HG03571 (cell line): ENCODE data around the gene MSLN.
"Not testable (repeated sequence)": the region's sequence is repeated elsewhere in the genome, so short reads cannot be mapped to it uniquely, and the experiment has no call there.

Experiments used
- ATAC-seq: cut with Tn5 transposase; IDR thresholded peaks from one replicate; pipeline ENCODE4 v1.9.1; 2021; ENCODE audit not compliant: unreplicated experiment

The MSLN gene

DNA sequence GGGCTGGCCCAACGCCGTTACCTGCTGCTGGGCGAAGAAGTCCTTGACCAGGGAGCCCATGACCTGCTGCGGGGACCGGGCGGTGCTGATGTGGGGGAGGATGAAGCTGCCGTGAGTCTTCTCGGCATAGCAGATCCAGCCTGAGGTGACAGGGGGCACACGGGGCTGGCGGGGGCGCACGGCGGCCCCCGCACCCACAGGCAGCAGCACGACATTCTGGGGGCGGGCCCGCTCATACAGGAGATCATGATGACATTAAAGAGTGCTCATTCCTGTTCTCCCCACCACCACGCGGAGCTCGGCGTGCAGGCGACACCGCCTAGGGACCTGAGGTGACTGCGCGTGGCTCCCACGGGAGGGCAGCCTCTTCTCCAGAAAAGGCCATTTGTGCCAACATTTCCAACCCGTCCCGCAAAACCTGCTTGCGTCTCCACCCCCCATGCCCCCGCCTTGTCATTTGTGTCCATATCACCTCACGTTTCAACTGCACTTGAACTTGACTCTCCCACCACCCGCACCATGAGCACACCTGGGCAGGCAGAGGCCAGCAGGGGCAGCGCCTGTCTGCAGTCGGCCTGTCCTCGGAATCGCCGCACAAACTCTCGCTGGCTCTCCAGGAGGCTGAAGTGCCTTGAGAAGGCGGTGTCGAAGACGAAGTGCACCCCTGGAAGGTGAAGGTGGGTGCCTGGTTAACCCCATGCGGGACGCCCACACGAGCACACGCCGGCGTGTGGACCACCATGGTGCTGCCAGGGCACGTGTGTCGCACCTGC, 26.1 kb upstream of the MSLN start:
- ATAC-seq: no peak

DNA sequence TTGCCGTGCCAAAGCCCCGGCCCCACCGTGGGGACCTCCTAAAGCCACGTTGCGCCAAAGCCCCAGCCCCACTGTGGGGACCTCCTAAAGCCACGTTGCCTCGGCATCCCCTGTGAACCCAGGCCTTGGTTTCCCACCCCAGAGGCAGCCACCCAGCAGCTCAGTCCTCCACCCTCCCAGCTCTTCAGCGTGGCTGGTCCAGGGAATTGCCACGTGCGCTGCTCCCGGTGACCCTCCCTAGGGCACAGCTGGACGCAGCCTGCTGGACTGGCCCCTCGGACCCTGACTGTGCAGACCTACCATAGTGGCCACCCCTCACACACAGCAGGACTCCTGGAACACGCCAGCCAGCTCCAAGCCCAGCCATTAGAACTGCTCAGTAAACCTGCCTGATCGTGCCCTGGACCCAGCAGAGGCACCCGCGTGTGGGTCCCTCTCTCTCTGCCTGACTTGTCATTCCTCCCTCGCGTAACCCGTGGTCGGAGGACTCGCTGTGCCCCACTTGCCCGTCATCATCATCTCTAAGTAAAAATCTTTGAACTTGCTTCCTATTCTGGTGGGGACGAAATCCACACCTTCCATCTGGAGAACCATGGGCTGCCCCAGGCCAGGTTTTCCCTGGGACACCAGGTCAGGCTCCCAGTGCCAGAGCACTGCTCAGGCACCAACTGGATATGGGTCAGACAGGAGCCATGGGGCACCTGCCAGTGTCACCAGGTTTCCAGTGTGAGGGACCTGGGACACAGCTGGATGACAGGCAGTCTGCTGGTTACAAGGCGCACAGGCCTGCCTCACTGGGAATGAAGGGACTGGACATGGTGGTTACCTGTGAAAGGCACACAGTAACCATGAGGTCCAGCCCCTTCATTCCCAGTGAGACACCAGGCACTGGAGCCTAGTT, 25.3 kb upstream of the MSLN start:
- ATAC-seq: no peak

- ATAC-seq: no peak
These were observed 24.5 kb upstream of the MSLN start for GRCh38 chr16:735982-736453.

DNA sequence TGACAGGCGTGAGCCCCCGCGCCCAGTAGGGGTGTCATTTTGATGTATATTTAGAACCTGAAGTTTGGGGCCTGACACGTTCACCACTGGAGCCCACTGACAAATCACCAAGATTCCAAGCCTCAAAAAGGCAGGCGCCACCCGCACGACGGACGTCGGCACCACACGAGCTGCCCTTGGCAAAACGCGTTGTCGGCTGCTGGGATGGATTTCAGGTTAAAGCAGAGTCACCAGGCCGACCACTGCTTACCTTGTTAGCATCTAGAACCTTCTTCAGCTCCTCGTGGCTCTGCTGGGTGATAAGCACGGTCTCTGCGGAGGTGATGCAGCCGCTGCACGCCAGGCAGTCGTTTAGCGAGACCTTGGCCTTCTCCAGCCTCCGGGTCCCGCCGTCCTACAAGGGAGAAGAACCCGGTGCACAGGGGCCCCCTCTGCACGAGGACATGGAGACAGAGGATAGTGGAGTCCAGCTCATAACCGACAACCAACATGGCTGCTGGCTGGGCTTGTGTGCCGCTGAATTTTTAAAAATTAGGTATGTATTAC, 23.5 kb upstream of the MSLN start:
- no peak for ATAC-seq

GRCh38 chr16:739560-740458, 20.7 kb upstream of the MSLN start:
- ATAC-seq: no peak

DNA sequence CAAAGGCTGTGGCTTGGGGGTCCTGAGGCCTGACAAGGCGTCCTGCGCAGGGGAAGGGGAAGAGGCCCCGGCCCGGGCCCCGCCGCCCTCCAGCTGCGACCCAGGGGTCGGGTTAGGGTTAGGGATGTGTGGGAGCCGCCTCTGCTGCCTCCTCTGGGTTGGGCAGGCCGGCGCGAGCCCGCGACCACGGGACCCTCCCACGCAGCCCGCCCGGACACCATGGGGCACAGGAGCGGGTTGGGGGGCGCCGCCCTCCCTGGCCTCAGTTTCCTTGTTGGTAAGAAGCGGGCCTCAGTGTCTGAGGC, 20.1 kb upstream of the MSLN start:
- no peak for ATAC-seq

- ATAC-seq: peak; percentile 59
These were observed 19.6 kb upstream of the MSLN start, which contains the start of gene CIAO3 for GRCh38 chr16:740764-741505. Gene CIAO3 (minus strand): TSS chr16:740997. CDS start chr16:740985, 12 bp downstream.

DNA sequence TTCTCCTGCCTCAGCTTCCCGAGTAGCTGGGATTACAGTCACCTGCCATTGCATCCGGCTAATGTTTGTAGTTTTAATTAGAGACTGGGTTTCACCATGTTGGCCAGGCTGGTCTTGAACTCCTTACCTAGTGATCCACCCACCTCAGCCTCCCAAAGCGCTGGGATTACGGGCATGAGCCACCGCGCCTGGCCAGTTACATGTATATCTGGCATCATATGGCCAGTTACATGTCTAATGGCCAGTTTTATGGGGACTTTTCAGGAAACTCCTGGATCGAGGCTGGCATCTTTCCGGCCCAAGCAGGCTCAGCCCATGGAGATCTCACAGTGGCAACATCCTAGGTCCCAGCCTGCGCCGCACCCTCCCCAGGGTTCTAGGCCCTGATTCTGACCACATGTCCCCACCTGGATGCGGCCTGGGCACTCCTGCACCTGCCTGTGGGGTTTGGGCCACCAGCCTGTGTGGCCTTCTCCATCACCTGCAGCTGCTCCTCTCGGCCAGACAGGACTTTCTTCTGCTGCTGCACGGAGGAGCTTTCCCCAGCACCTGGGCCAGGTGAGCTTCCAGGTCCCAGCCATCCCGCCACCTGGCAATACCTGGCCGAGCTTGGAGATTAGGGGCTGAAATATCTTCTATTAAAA, 18.4 kb upstream of the MSLN start:
- no peak for ATAC-seq

DNA sequence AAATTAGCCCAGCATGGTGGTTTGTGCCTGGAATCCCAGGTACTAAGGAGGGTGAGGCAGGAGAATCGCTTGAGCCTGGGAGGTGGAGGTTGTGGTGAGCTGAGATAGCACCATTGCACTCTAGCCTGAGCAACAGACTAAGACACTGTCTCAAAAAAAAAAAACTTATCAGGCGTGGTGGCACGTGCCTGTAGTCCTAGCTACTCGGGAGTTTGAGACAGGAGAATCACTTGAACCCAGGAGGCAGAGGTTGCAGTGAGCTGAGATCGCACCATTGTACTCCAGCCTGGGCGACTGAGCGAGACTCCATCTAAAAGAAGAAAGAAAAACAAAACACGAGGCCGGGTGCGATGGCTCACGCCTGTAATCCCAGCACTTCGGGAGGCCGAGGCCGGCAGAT, 17.6 kb upstream of the MSLN start:
- not testable (repeated sequence) for ATAC-seq

DNA sequence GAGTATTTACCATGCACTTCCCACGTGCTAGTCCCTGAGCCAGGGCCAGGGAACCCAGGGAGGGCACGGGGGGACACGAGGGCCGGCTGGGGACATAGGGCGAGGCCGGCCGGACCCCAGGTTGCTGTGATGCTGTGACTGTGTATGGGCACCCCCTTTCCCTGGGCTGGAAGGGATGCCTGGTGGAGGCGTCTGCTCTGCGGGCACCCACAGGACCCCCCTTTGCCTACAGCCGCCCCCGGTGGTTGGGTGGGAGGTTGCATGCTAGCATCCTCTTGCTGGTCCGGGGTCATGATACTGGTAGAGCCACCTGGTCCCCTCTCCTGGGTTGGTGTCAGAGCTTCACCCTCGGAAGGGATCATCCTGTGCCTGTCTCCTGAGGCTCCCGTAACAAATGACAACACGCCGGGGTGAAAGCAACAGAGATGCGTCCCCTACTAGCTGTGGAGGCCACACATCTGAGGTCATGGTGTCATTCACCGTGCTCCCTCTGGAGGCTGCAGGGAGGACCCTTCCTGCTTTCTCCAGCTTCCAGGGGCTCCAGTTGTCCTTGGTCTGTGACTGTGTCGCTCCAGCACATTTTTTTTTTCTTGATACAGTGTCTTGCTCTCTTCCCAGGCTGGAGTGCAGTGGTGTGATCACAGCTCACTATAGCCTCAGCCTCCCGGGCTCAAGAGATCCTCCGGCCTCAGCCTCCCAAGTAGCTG, 16.6 kb upstream of the MSLN start:
- no peak for ATAC-seq

- no peak for ATAC-seq
These were observed 14.8 kb upstream of the MSLN start for GRCh38 chr16:745739-746138.

DNA sequence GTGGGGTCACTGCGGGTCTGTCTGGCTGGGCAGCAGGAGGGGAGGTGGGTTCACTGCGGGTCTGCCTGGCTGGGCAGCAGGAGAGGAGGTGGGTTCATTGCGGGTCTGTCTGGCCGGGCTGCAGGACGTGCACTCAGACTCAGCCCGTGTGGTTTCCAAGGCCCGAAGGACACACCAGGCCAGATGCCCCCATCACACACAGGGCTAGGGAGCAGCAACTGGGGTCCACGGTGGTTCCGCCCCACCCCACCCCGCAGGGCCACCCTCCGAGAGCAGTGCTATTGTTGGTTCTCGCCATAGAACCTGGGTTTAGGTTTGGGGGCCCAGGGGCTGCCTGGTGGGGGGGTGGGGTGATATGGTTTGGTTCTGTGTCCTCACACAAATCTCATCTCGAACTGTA, 13.9 kb upstream of the MSLN start:
- ATAC-seq: no peak

- no peak for ATAC-seq
These were observed 12.4 kb upstream of the MSLN start for GRCh38 chr16:747978-748746.

DNA sequence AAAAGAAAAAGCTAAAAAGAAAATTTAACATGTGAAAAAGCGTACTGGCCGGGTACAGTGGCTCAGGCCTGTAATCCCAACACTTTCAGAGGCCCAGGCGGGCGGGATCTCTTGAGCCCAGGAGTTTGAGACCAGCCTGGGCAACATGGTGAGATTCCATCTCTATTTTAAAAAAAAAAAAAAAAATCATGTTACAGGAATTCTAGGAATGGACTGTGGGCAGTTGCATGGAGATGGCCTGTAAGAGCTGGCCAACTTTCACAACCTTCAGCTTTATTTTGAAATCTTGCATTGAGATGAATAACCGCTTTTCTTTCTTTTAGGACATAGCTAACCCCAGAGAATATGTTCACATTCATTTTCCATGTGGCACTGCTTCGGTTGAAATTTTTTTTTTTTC, 11.5 kb upstream of the MSLN start:
- ATAC-seq: no peak

DNA sequence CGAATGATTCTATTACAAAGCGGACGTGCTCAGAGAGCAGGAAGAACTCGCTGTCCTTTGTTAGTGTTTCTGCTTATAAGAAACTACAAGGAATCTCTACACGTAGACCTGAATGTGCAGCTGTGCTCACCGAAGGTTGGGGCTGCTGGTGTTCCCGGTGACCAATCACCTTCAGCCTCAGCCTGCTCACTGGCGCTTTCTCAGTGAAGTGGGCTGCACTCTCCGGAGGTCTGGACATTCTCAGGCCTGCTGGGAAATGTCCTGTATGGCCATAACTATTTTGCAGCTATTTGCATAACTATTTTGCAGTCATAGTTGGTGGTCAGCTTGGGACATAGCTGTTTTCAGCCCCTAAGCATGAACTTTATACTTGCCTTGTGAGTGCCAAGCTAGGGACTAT, 10.0 kb upstream of the MSLN start:
- ATAC-seq: no peak

GRCh38 chr16:751152-752006, 9.2 kb upstream of the MSLN start:
- ATAC-seq: no peak

DNA sequence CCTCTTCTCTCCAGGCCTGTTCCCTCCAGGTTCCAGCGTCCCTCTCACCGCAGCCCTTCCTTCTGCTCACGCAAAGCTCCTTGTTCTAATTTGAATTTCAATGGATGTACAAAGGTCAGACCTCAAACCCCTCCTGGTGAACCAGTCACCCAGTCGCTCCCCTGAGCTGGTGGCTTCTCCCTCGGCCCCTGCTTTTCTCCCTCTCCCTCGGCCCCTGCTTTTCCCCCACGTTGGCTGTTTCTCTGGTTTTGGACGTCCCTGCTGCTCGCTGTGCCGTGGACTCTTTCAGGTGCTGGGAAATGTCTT, 8.6 kb upstream of the MSLN start:
- ATAC-seq: no peak
